ENCODE measurements around the gene PWWP2B.

The PWWP2B gene

GRCh38 chr10:132420469-132420980 lies 23.5 kb downstream of the PWWP2B start:
- DNase-seq = peak; percentile 25

- peak; percentile 88 for DNase-seq
Measured at GRCh38 chr10:132420981-132421846, 24.2 kb downstream of the PWWP2B start.

GRCh38 chr10:132421847-132422751 lies 25.1 kb downstream of the PWWP2B start:
- DNase-seq = peak; percentile 26

- DNase-seq = no peak
Measured at GRCh38 chr10:132422903-132423825, 26.2 kb downstream of the PWWP2B start.

- no peak for DNase-seq
Measured at GRCh38 chr10:132423966-132424861, 27.2 kb downstream of the PWWP2B start.

- no peak for DNase-seq
Measured at GRCh38 chr10:132425029-132425756, 28.2 kb downstream of the PWWP2B start.

GRCh38 chr10:132425757-132426155 lies 28.8 kb downstream of the PWWP2B start:
- DNase-seq = no peak

- DNase-seq = no peak
Measured at GRCh38 chr10:132427006-132427771, 30.2 kb downstream of the PWWP2B start.

- DNase-seq = no peak
Measured at GRCh38 chr10:132427939-132428367, 31.0 kb downstream of the PWWP2B start.

GRCh38 chr10:132428486-132428995 lies 31.5 kb downstream of the PWWP2B start:
- no peak for DNase-seq

- peak; percentile 51 for DNase-seq
Measured at GRCh38 chr10:132429281-132430230, 32.6 kb downstream of the PWWP2B start.

- no peak for DNase-seq
Measured at GRCh38 chr10:132430231-132430743, 33.3 kb downstream of the PWWP2B start.

- no peak for DNase-seq
Measured at GRCh38 chr10:132430861-132431271, 33.9 kb downstream of the PWWP2B start.

GRCh38 chr10:132431537-132432175 lies 34.7 kb downstream of the PWWP2B start:
- no peak for DNase-seq

- no peak for DNase-seq
Measured at GRCh38 chr10:132432176-132432540, 35.2 kb downstream of the PWWP2B start.

GRCh38 chr10:132433671-132434340 lies 36.8 kb downstream of the PWWP2B start:
- no peak for DNase-seq

All from DMS53 (cell line).